NCI-H1930 (cell line): ENCODE results near the gene DVL1.

Experiments
- DNase-seq, 2 experiments: peaks; one replicate each; lab custom pipeline; 2025; lab: John Stamatoyannopoulos, UW

DVL1 gene

DNA sequence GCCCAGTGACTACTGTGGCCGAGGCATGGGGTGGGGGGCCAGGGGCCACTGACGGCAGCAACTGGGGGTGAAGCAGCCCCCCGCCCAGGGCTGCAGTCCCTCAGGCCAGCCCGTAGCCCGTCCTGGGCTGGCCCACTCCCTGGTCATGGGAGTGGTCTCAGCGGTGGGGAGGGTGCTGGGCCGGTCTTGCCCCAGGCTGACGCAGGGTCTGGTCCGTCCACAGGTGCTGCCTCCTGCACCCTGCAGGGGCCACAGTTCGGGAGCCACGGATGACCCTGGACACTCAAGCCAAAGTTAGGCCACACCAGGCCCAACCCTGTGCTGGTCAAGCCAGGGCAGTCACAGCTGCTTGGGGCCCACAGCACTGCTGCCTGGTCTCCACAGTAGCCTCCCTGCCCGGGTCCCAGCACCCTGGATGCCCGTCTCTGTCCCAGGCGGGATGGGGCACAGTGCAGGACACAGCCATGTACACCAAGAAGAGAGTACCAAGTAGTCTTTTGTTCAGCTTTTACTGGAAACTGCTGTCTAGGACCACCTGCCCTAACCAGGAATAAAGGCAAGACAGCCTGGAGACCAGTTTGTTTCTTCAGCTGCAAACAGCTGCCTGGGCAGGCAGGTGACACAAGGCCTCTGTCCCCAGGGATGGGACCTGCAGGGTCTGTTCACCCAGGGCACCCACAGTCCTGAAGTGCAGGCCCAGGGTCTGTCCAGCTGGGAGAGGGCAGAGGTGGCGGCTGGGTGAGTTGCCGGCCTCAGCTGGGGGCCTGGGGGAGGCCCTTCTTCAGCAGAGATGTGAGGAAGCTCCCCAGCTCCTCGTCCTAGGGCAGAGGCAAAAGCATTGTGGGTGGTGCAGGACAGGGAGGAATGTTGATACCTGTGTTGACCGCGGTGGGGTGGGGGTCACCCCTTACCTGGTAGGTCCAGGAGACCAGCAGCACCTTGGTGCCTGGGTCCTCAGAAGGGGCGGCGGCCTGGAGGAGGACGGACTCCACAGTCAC lies 37.8 kb downstream of the DVL1 start:
- DNase-seq: no peak

DNA sequence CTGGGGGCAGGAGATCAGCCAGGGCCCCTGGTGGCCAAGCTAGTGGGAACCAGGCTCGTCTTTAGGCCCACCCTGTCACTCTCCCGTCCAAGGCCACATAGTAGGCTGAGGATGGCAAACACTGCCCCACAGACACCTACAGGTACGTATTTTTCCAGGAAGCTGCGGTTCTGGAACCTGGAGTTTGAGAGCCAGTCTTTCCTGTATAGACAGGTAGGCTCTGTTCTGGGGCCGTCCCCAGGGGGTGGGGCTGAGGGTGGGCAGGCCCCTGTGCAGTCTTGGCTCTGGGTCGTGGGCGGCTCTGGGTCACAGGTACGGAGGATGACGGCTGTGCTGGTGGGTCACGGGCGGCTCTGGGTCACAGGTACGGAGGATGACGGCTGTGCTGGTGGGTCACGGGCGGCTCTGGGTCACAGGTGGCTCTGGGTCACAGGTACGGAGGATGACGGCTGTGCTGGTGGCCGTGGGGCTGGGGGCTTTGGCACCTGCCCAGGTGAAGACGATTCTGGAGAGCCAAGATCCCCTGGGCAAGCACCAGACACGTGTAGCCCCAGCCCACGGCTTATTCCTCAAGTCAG lies 38.7 kb downstream of the DVL1 start:
- DNase-seq: no peak

DNA sequence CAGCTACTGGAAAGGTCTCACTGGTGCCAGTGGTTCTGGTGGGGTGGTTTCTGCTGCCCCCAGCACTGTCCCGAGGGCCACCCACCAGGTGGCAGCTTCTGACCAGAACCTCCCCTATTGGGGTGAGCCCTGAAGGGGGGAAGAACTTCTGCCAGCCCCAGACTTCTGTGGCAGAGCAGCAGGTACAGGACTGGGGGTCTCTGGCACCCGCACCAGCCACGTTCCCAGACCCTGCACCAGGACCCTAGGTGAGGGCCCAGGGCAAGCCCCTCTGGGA lies 39.2 kb downstream of the DVL1 start:
- no peak for DNase-seq

GRCh38 chr1:1309251-1310108 lies 39.7 kb downstream of the DVL1 start:
- DNase-seq: no peak

DNA sequence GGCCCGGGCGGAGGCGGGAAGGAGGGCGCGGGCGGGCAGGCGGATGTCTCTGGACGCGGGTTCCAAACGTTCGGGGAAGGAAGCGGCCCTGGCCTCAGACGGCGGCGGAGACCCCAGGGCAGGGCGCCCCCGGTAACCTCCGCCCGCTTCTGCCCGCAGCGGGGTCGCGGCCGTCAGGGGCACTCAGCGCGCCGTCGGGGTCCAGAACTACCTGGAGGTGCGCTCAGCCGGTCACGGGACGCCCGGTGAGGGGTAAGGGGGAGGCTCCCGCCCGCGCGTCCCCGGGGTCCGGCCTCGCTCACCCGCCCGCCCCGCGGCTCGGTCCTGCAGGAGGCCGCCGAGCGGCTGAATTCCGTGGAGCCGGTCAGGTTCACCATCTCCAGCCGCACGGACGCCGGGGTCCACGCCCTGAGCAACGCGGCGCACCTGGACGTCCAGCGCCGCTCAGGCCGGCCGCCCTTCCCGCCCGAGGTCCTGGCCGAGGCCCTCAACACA lies 40.4 kb downstream of the DVL1 start:
- DNase-seq: no peak

DNA sequence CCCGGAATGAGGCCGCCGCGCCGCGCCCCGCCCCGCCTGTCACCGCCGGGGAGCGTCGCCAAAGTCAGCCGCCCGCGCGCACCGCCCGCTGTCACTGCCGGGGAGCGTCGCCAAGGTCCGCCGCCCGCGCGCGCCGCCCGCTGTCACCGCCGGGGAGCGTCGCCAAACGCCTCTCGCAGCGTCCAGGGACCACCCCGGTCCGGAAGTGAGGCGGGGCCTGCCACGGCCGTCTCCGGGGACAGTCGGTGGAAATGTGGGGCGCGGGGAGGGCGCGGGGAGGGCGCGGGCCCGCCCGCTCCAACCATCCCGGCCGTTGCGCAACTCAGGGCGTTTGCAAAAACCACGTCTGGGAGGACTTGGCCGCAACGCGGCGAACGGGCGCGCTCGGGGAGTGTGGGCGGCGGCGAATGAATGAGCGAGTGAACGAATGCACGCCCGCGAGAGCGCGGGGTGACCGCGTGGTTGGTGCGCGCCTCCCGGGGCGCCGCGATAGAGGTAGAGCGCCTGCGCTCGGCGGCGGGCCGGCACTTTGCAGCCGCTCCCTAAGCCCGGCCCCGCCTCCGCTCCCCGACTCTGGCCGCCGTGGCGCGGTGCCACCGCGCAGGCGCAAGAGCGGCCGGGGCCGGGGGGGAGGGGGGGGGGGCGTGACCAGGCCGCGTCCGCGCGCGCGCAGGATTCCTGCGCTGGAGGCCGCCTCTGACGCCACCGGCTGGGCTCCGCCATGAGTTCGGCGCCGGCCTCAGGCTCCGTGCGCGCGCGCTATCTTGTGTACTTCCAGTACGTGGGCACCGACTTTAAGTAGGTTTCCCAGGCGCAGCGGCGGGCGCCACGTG lies 41.1 kb downstream of the DVL1 start, which contains the start of the genes ACAP3 and PUSL1:
ACAP3 (minus strand) TSS at position 8 of the 833 bp plus-strand sequence. CDS start 115 bp downstream, outside the sequence.
PUSL1 (plus strand) TSS at position 675 of the 833 bp plus-strand sequence; CDS start at position 722, 47 bp downstream.
- DNase-seq: peak; percentile 80 to 92

DNA sequence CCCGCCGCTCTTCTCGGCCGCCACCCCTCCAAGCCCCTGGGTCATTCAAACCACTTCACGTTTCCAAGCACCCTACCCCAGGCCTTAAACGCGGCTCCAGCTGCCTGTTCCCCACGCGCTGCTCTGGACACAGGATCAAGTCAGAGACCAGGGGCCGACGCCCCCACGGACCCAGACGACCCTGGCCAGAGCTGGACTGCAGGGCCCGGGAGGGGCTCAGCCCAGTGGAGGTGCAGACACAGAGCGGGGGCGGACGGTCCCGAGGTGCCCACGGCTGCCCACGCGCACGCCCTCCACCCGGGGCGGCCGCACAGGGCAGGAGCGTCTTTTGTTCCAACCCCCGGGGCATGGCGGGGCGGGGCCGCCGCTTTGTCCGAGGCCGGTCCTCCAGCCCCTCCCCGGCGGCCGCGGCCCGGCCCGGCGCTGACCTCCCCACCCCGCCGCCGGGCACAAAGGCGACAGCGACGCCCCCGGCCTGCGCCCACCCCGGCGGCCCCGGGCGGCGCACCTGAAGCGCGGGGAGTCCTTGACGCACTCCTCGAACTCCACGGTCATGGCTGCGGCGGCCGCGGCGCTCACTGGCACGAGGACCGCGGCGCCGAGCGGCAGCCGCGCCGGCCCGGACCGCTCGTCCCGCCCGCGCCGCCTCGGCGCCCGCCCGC lies 41.8 kb downstream of the DVL1 start:
- no peak for DNase-seq

GRCh38 chr1:1306661-1307260 lies 42.5 kb downstream of the DVL1 start:
- DNase-seq: no peak

GRCh38 chr1:1306070-1306660 lies 43.1 kb downstream of the DVL1 start:
- DNase-seq: no peak

- no peak for DNase-seq
These were observed 43.7 kb downstream of the DVL1 start for GRCh38 chr1:1305300-1306069.

DNA sequence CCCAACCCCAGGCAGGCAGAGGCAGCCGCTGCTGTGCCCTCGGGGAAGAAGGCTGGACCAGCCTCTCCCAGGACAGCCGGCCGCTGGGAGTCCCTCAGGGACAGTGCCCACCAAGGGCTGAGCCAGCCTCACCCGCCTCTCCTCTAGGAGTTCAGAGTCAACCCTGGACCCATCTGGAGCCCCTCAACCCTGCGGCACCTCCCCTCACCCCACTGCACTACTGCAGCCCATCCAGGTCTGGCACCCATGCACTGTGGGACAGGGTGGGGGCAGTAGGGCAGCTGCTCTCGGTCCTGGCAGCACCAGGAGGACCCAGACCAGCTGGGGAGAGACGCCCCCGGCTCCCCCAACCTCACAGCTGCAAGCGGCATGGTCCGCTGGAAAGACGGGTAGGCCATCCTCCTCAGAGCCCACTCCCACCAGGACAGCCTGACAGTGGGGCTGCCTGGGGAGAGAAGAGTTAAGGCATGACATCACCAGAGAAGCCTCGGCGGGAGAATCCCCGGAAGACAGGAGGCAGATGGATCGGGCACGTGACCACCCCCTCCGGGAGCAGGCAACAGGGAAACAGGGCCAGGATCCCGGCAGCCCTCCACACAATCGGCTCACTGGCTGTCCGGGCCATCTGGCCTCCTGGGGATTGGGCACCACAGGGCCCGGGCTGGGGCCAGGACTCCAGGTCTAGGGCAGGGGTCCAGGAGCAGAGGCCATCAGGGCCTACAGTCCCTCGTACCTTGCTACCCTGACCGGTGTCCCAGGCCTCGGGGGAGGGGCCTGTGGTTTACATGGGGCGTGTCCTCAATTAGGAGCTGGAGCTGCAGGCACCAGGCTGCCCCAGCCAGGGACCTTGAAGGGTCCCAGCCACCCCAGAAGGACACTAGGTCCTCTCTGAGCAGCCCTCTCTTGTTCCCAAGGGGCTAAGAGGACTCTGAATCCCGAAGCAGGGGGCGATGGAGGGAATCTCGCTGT lies 44.6 kb downstream of the DVL1 start:
- DNase-seq: no peak

DNA sequence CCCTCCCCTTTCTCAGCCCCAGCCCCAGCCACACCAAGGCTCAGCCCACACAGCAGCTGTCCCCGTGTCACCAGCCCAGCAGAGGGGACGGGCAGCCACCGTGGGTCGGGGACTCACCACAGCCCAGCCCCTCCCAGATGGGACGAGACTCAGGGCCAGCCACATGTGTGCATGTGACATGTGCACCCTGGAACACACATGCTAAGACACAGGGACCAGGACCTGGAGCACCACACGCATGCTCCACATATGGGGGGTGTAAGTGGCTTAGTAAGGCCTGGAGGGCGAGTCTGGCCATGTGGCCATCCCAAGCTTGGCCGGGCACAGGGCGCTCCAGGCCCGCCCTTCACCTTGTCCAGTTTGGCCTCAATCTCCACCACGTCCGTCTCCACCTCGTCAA lies 45.5 kb downstream of the DVL1 start:
- DNase-seq: no peak

DNA sequence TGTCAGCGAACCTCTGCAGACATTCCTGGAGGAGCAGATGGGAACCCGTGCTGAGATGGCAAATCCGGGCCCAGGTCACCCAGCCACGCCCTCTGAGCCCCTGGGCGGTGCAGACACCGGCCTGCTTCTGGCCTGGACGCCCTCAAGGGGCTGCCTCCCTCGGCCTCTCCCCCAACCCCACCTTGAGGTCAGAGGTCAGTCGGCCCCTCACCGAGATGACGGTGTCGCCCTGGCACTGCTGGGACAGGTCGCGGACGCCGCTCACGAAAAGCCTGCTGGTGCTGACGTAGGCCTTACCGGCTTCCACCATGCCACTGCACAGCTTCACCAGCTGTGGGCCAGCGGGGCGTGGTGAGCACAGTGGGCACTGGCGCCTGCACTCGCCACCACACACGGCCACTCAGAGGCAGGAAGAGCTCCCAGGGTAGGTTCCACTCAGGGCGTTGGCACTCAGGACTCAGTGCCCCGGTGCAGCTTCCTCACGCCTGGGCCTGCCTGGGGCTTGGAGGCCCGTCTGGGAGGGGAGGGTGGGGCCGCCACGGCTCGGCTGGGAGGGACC lies 46.2 kb downstream of the DVL1 start:
- DNase-seq: no peak

DNA sequence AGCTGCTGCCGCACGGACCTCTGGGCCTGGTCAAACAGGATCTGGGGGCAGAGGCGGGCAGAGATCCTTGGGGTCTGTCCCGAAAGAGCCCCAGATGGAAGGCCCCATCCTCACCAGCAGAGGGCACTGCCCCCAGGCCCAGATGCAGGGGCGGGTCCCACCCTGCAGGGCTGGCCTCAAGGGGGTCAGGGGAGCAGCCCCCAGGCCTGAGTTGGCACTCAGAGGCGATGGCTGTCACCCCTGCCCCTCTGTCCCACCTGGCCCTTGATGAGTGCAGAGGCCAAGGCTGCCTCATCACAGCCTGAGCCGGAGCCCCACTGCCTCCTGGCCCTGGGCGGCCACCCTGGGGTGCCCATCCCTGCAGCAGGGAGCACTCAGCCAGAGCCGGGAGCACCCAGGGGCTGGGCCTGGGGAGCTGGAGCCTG lies 47.2 kb downstream of the DVL1 start:
- DNase-seq: no peak

GRCh38 chr1:1300352-1300739 lies 48.9 kb downstream of the DVL1 start:
- DNase-seq: no peak

DNA sequence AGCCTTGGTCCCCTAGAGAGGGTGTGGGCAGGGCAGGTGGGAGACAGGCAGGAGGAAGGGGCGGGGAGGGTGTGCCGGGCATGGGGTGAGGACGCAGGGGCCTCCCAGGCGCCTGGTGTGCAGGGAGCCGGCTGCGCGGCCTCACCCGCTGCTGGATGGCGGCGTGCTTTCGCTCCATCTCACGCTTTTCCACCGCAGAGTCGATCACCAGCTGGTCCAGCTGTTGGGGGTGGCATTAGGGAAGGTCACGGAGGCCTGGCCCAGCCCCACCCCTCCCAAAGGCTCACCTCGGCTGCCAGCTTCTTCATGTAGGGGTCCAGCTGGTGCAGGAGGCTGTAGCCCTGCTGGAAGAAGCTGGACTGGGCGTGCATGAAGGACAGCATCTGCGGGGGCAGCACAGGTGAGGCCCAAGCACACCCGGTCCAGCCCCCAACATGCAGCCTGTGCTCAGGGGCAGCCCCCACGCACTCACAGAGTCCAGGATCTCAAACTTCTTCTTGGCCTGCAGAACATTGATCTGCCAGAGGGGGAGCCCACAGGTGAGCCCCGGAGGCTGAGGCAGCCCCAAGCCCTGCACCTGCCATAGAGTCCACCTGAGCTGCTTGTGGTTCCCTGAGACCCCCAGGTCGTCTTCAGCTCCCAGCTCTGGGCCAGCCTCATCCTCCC lies 49.4 kb downstream of the DVL1 start:
- DNase-seq: no peak
